Nucleus accumbens (tissue), 56 donors: ENCODE measurements around the gene RPP25L.

Source experiments
- DNase-seq, 56 donors: peaks; one replicate each; lab custom pipeline; 2025; lab: John Stamatoyannopoulos, UW

Gene RPP25L

DNA sequence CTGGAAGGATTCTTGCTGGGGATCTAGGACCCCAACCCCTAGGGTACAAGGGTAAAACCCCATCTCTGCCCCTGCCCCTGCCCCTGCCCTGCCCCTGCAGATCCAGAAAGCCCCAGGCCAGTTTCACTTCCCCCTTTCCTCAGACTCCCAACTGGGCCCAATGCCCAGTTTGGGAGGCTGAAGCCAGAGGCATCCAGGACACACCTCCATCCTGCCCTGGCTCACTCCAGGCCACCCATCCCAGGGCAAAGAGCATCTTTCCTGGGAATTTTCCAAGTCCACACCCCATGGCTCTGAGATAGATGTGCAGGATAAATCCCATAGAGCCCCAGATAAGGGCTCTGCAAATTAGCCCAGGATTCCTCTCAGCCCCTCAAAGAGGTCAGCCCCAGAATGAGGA lies 39.8 kb downstream of the RPP25L start:
- DNase-seq: no peak

DNA sequence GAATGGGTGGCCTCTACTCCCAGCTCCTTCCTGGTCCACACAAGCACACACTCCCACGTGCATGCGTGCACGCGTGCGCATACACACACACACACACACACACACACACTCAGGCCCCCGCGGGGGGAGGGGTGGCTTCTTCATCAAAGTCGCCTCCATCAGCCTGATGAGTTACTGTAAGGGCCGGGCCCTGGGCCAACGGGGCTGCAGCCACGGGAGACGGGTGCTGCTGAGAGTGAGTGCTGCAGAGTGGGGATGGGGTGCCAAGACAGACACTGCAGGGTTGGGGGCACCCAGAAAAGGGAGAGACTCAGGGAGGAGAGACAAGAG lies 40.5 kb downstream of the RPP25L start:
- no peak for DNase-seq

DNA sequence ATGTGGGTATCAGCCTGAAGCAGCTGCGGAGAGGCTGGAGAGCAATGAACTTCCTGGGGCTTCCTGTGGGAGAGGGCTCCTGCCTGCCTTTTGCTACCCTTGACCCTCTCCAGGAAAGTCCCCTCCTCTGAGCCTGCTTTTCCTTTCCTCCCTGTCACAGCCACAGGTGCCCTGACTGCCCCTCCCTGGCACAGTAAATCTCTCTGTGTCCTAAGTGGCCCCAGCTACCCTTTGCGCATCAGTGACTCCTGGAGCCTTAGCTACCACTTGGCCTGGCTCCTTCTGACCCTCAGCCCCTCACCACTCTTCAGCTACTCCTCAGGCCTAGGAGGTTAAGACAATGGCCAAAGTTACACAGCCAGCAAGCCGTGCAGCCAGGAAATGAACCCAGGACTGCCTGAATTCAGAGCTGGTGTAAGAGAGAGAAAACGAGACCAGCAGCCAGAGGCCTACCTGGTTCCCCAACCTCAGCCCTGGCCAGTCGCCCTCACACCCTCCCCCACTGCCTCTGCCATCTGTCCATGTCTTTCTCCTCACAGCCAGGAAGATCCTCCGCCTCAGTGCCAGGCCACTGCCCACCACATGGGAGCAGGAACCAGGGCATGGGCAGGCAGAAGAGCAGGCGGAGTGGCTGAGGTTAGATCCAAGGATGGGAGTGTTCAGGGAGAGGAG lies 41.0 kb downstream of the RPP25L start:
- no peak for DNase-seq

- DNase-seq: no peak
Observed at GRCh38 chr9:34570376-34570775, 41.5 kb downstream of the RPP25L start.

DNA sequence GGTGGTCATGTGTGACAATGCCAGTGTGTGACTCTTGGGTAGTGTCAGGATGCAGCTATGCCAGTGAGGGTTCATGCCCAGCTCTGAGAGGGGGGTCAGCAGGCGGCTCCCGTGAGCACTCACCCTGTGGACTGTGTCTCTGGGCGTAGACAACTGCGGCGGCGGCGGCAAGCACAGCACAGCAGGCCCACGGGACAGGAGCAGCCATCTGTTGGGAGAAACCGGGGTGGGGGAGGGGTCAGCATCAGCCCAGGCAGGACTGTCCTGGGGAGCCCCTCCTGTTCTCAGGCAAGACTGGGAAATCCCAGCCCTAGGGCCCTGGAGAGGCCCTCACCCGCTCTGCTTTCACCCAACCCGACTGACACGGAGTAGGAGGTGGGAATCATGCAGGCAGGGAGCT lies 43.1 kb downstream of the RPP25L start:
- DNase-seq: no peak

- DNase-seq: no peak
Observed at GRCh38 chr9:34568133-34568532, 43.8 kb downstream of the RPP25L start.

DNA sequence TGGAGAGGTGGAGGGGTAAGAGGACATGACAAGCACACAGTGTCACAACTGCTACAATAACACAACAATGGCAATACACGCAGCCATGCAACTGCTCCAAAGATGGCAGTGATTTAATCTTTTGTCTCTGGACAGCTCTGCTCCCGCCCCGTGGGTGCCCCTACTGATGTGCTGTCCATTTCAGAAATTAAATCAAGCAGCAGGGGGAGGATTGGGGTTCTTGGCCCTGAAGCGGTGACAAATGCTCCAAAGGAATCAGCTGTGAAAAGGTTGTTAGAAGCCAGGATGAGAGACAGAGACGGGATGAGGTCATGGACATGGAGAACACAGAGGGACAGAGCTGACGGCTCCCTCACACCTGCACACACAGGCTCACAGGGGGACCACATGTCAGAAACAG lies 44.9 kb downstream of the RPP25L start:
- DNase-seq: no peak

DNA sequence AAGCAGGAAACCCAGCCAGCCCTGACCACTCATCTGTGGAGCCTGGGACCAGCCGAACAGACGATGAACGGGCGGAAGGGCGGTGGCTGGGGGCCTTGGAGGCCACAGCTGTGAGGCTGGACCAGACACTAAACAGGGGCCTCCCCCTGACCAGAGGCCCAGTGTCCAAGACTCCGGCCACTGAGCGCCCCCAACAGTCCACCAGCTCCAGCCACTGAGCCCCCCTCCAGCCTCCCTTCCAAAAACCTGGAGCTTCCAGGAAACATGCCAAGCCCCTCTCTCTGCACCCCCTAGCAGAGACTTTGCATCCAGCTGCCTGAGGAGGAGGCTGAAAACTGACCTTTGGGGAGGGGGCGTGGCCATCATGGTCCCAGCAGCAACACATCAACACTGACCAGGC lies 45.6 kb downstream of the RPP25L start:
- DNase-seq: no peak

- DNase-seq: no peak
Observed at GRCh38 chr9:34565856-34566255, 46.0 kb downstream of the RPP25L start.

- DNase-seq: no peak
Observed at GRCh38 chr9:34564617-34565016, 47.3 kb downstream of the RPP25L start.

- DNase-seq: no peak
Observed at GRCh38 chr9:34563262-34563661, 48.6 kb downstream of the RPP25L start.

GRCh38 chr9:34562135-34562745 lies 49.7 kb downstream of the RPP25L start:
- DNase-seq: no peak

- no peak for DNase-seq
Observed at GRCh38 chr9:34560599-34561214, 51.2 kb downstream of the RPP25L start.
